Upper lobe of right lung (tissue), 1 donor: ENCODE measurements around the gene FABP6. TPM values are rescaled to one million over a fixed set of nuclear protein-coding genes. Genes with fewer than 3 reads are reported as not detected.

Experiments used
- ATAC-seq: fragments of 200-7000 bp; cut with Tn5 transposase; one replicate; pipeline ENCODE4 v1.9.1; 2020; ENCODE audit warnings: mild to moderate bottlenecking, moderate library complexity
- DNase-seq: peaks from one replicate; pipeline ENCODE4 v3.0.0-alpha.2; 2020
- H3K27ac ChIP-seq: fragments of 200-600 bp; one replicate; pipeline ENCODE4 v1.8.0; 2022
- H3K27me3 ChIP-seq: fragments of 200-600 bp; one replicate; pipeline ENCODE4 v1.8.0; 2022; ENCODE audit warnings: mild to moderate bottlenecking
- H3K36me3 ChIP-seq: fragments of 200-600 bp; one replicate; pipeline ENCODE4 v1.8.0; 2022
- H3K4me1 ChIP-seq: fragments of 200-600 bp; one replicate; pipeline ENCODE4 v1.8.0; 2022
- H3K4me3 ChIP-seq: fragments of 200-600 bp; one replicate; pipeline ENCODE4 v1.8.0; 2022; ENCODE audit warnings: mild to moderate bottlenecking
- H3K9me3 ChIP-seq: fragments of 200-600 bp; one replicate; pipeline ENCODE4 v1.8.0; 2022
- CTCF ChIP-seq: fragments of 200-600 bp; IDR thresholded peaks from one replicate; pipeline ENCODE4 v1.8.0; 2022; ENCODE audit warnings: antibody characterized with exemption
- intact Hi-C: fragments of 100-400 bp; cut with DNase I; formaldehyde crosslinking; loops from one replicate; pipeline ENCODE4 v1.11.0; 2022
- total RNA-seq: library from RNA; stranded (reverse); fragmentation: NEBNext Ultra II Directional; extraction: Animal tissue kit (Norgen Biotek cat#: 25700); gene quantifications from one replicate; pipeline ENCODE4 v1.2.1, GENCODE V29; 2021
- donor health status: DM: no; HTN: yes; CAD: no; lungs with severe emphysema.

Gene FABP6
- total RNA-seq, 1 donor from 2014 or later: not detected

DNA sequence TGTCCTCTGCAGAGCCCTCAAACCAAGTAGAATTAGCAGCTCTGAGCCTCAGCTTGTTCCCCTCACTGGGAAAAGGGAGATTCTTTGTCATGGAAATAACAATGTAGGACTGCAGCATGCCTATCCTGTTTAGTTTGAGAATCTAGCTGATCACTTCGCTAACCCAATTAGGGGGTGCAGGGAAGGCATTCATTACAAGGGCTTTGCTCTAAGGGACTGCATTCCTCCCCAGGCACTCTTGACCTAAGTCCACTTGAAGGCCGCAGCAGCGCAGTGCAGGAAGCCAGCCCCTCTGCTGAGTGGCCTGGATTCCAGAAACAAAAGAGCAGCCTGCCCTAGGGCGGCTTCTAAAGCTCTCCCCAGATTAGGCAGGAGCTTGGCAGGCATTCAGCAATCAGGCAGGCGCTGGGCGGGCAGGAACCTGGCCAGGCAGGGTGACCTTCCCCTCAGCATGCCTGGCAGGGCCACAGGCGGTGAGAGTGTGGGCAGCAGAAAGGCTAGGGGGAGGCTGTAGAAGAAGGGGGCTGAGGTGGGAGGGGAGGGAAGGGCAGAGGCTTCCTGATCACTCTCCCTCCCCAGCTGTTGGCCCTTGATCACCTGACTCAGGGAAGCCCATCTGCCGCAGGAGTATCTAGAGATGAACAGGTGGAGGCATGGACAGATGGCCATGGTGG, 58.2 kb downstream of the FABP6 start:
- H3K4me3 ChIP-seq: no peak overlapping the region
- H3K27me3 ChIP-seq: no peaks in the 10 kb centered on the region
- peak; percentile 92 for ATAC-seq
- intact Hi-C loops: no loop called here
- no peaks in the 10 kb centered on the region for H3K36me3 ChIP-seq
- peaks cover 32% of the 10 kb centered on the region for H3K4me1 ChIP-seq
- DNase-seq: peak; percentile 92
- peak overlapping the region; percentile 38 for H3K27ac ChIP-seq
- no peak for TF ChIP-seq CTCF
- no peaks in the 10 kb centered on the region for H3K9me3 ChIP-seq

Other genes with a start within 250 kb of the FABP6 start
- 39.6 TPM for gene TTC1, start 220.4 kb upstream of the FABP6 start, total RNA-seq
- gene PWWP2A, start 110.1 kb upstream of the FABP6 start, total RNA-seq: 26.7 TPM
- 16.6 TPM for gene CCNJL, start 83.1 kb downstream of the FABP6 start, total RNA-seq
- 2.2 TPM for gene C1QTNF2, start 141.1 kb downstream of the FABP6 start, total RNA-seq
- gene FAM200C, start 170.5 kb downstream of the FABP6 start, total RNA-seq: 2.8 TPM
- 49.2 TPM for gene SLU7, start 189.6 kb downstream of the FABP6 start, total RNA-seq
- 5.6 TPM for gene PTTG1, start 192.3 kb downstream of the FABP6 start, total RNA-seq